Inferior parietal cortex (tissue), 1 donor: ENCODE measurements around the gene NR6A1.

Experiments
- DNase-seq: peaks from one replicate; pipeline ENCODE4 v3.0.0-alpha.2; 2016; ENCODE audit errors: extremely low spot score

The NR6A1 gene

GRCh38 chr9:124658165-124659017, 112.7 kb downstream of the NR6A1 start:
- DNase-seq = peak; percentile 81

GRCh38 chr9:124657516-124657915, 113.6 kb downstream of the NR6A1 start:
- no peak for DNase-seq

- DNase-seq = no peak
Measured at GRCh38 chr9:124654431-124654830, 116.7 kb downstream of the NR6A1 start.

GRCh38 chr9:124652615-124653393, 118.3 kb downstream of the NR6A1 start:
- DNase-seq = no peak

- DNase-seq = no peak
Measured at GRCh38 chr9:124652203-124652602, 118.9 kb downstream of the NR6A1 start.

GRCh38 chr9:124645274-124645673, 125.8 kb downstream of the NR6A1 start:
- DNase-seq = no peak

GRCh38 chr9:124639637-124640036, 131.5 kb downstream of the NR6A1 start:
- DNase-seq = no peak

GRCh38 chr9:124635285-124635684, 135.8 kb downstream of the NR6A1 start:
- DNase-seq = no peak

- DNase-seq = no peak
Measured at GRCh38 chr9:124632077-124632621, 139.0 kb downstream of the NR6A1 start.

- DNase-seq = no peak
Measured at GRCh38 chr9:124631326-124631725, 139.8 kb downstream of the NR6A1 start.

GRCh38 chr9:124629600-124629999, 141.5 kb downstream of the NR6A1 start:
- no peak for DNase-seq

- DNase-seq = no peak
Measured at GRCh38 chr9:124628741-124629140, 142.4 kb downstream of the NR6A1 start.

- DNase-seq = no peak
Measured at GRCh38 chr9:124626276-124626675, 144.8 kb downstream of the NR6A1 start.

- DNase-seq = no peak
Measured at GRCh38 chr9:124625087-124625486, 146.0 kb downstream of the NR6A1 start.

GRCh38 chr9:124624735-124624992, 146.4 kb downstream of the NR6A1 start:
- DNase-seq = no peak

GRCh38 chr9:124623966-124624734, 147.0 kb downstream of the NR6A1 start:
- DNase-seq = no peak

- no peak for DNase-seq
Measured at GRCh38 chr9:124622882-124623281, 148.2 kb downstream of the NR6A1 start.

- no peak for DNase-seq
Measured at GRCh38 chr9:124621371-124622328, 149.5 kb downstream of the NR6A1 start.

- no peak for DNase-seq
Measured at GRCh38 chr9:124618476-124618875, 152.6 kb downstream of the NR6A1 start.

GRCh38 chr9:124617477-124618141, 153.5 kb downstream of the NR6A1 start:
- peak; percentile 92 for DNase-seq
